HG02885 (cell line): ENCODE data around the gene NAP1L5.

ENCODE experiments used
- ATAC-seq: cut with Tn5 transposase; IDR thresholded peaks from one replicate; pipeline ENCODE4 v1.9.1; 2021; ENCODE audit warnings: mild to moderate bottlenecking; ENCODE audit not compliant: unreplicated experiment, poor library complexity

The NAP1L5 gene

GRCh38 chr4:88724406-88724805 is 26.8 kb upstream of the NAP1L5 start:
- ATAC-seq: no peak

DNA sequence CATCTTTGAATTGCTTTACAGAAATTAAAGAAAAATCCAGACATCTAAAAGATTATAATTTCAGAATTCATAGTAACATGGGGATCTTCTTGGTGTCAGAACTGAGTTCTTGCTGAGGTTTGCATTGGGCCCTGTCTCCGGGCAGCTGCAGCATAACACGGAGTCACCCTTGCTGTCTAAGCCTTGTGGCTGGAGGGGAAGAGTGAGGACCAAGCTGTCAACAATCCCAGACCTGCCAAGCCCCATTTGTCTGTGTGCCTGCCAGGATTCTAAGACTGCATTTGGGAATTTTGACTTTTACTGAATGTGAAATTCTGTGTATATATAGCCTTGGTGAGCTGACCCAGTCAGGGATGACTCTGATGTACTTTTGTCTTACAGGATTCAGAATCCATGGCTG is 25.2 kb upstream of the NAP1L5 start:
- ATAC-seq: no peak

GRCh38 chr4:88722276-88722780 is 24.7 kb upstream of the NAP1L5 start:
- no peak for ATAC-seq

DNA sequence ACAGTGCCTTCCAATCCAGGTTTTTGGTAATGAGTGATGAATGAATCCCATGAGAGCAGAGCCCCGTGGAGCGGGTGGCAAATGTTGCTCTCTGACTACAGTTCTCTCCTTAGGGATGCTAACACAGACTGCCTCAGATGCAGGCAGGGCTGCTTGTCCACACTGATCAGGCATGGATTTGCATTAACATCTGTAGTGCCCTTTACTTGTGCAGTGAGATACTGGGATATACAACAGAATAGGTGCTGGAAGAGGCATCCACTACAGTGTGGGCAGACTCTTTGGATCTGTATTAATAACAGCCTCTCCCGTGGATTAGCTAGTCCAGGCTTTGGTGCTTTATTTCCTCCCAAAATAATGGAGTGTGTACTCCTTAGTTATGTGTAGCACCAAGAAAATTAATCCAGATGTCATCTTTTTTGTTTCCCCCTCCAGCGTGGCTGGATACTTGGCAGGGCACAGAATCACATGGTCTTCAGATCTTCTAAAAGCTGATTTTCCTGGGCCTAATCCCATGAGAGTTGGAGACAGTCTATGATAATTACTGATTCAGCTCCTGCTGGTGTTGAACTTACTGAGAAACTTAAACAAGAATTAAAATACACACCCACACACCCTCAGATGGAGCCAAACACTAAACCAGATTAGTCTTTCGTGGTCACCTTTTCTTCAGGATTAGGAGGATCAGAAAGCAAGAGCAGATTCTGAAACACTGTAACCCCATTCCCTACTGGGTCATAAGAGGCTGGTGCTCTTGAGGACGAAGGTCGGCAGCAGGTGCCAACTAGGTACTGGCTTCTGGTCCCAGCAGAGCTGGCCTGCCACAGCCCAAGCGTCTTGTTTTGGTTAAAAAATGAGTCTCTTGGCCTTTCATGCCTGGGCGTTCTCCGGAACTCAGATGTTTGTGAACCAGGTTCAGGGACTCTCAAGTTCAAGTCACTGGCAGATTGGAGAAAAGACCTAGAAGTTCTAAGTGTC is 23.1 kb upstream of the NAP1L5 start:
- ATAC-seq: no peak

DNA sequence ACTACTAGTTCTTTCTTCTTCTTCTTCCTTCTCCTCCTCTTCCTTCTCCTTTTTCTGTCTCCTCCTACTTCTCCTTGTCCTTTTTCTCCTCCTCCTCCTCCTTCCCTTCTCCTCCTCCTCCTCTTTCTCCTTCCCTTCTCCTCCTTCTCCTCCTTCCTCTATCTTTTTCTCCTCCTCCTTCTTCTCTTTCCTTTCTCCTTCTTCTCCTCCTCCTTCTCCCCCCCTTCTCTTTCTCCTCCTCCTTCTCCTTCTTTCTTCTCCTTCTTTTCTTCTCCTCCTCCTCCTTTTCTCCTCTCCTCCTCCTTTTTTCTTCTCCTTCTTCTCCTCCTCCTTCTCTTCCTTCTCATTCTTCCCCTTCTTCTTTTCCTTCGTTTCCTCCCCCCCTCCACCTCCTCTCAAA is 21.8 kb upstream of the NAP1L5 start:
- no peak for ATAC-seq

DNA sequence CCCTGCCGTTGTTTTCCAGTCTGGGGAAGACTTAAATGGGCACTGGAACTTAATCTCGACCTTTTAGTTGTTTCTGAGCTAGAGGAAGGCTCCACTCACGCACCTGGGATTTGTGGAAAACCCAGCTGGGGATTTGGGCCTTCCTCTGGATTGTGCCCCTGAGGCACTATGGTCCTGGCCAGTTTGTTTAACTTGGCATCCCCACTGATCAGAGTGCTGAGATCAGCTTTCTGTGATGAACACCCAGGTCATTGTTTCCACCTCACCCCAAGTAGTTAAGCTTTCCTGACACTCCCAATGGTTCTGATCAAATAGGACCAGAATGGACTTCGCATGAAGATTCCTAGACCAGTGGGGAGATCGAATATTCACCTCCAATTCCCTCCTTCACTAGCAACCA is 20.5 kb upstream of the NAP1L5 start:
- ATAC-seq: no peak

DNA sequence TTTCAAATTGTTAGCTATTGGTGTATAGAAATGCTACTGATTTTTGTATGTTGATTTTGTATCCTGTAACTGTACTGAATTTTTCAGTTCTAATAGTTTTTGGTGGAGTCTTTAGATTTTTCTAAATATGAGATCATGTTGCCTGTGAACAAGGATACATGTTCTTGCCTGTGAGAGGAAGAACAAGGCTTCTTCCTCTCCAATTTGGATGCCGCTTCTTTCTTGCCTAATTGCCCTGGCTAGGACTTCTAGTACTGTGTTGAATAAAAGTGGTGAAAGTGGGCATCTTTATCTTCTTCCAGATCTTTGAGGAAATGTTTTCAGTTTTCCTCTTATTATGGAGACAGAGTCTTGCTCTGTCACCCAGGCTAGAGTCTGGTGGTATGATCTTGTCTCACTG is 16.2 kb upstream of the NAP1L5 start:
- no peak for ATAC-seq

DNA sequence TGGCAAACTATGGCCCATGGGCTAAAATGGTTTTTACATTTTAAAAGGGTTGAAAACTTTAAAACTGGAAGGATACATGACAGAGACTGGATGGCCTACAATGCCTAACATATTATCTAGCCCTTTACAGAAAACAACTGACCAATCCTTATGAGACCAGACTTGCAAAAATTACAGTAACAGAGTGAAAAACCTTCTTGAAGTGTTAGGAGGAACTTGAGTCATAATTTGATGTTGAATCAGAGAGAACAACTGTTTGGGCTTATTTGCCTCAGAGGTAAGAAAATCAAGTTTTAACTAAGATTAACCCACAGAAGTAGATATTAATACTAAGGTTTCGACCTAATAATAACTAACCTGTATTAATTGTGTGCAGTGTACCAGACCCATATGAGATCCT is 12.4 kb upstream of the NAP1L5 start:
- no peak for ATAC-seq

- no peak for ATAC-seq
Measured at GRCh38 chr4:88706574-88706973, 8.9 kb upstream of the NAP1L5 start.

DNA sequence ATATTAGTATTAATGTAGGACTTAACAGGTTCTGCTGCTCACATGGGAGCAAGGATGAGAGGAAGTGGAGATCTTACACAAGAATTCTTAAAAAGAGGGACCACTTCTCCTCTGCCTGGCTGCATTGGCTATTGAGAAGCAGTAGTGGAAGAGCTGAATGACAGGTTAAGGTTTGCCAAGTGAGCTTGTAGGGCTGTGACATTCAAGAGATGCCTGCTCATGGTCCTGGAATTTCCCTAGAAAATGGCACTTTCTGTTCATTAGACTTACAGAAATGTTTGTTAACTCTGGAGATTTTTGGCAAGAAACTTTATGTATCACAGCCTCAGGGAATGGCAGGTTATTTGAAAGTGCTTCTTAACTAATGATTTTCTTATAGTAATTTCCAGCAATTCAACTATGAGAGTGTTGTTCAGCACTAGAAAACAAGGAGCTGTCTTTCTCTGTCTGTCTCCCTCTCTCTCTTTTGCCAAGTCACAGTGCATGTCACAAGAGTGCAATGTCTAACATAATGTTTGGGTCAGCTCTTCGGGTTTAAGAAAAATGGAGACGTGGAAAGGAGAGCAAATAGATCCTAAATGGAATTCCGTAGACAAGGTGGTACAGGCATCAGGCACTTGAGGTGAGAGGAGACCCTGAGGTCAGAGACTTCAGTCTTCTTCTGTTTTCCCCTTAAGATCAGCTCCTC is 8.3 kb upstream of the NAP1L5 start:
- ATAC-seq: no peak

DNA sequence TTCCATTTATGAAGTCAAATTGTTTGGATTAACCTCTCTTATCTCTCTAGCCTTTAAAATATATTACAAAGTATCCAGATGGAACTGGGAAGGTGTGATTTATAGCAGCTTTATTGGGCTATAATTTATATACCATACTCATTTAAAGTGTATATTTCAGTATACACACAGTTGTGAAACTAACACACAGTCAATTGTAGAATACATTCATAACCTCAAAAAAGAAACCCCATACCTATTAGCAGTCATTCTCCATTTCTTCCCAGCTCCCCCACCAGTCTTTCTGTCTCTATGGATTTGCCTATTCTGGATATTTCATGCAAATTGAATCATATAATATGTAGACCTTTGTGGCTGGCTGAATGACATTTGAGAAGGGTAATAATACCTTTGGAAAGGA is 7.6 kb upstream of the NAP1L5 start:
- ATAC-seq: no peak

- ATAC-seq: no peak
Measured at GRCh38 chr4:88702782-88703181, 5.2 kb upstream of the NAP1L5 start.

GRCh38 chr4:88698519-88698918 is 890 bp upstream of the NAP1L5 start:
- no peak for ATAC-seq

GRCh38 chr4:88697141-88697540 is 488 bp downstream of the NAP1L5 start:
- ATAC-seq: peak; percentile 29

DNA sequence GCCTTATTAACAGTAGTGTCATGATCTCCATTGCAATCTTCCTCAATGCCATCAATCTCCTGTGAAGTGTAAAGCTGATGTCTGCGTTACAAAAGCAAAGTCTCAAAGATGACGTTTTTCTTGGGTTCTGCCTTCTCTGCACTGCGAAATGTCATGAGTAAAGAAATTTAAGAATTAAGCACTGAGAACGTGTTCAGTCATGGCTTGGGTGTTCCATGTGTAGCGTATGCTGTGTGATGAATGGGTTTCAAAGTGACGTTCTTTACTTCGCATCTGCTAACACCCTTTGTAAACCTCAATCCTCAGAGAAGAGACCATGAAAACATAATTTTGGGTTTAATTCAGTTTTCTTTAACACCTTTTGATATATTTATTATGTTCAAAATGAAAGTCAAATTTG is 999 bp downstream of the NAP1L5 start:
- no peak for ATAC-seq

DNA sequence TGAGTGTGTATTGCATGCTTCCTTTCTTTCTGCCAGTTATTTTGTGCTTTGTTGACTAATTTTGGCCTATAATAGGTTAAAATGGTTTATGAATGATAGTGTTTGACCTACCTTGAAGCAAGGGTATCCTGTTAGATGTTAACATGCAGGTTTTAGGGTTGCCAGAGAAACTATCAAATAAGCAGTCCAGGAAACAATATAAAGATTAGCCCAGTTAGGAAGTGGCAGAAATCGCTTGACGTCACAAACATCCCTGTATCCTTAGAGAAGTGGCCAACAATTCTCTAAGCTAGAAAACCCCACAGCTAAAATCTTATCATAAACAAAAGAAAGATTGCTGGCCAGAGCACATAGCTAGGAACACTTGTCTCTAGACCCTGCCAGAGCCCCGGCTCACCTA is 3.8 kb downstream of the NAP1L5 start:
- no peak for ATAC-seq

- ATAC-seq: no peak
Measured at GRCh38 chr4:88690355-88690754, 7.3 kb downstream of the NAP1L5 start.

DNA sequence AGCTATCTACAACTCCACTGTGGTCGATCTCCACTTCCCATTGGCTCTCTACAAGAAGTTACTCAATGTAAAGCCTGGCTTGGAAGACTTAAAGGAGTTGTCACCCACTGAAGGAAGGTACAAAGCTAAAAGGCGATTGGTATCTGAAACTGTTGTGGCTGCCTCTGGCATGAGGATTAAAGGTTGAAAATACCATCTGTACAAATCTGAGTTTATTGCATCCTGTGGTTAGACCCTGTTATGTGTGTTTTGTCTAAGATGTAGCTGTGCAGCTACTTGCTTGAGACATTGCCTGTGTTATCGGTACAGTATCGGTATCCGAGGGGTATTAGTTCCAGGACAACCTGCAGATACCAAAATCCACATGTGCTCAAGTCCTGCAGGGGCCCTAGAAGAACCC is 16.4 kb downstream of the NAP1L5 start:
- no peak for ATAC-seq

- ATAC-seq: no peak
Measured at GRCh38 chr4:88675543-88675942, 22.1 kb downstream of the NAP1L5 start.

DNA sequence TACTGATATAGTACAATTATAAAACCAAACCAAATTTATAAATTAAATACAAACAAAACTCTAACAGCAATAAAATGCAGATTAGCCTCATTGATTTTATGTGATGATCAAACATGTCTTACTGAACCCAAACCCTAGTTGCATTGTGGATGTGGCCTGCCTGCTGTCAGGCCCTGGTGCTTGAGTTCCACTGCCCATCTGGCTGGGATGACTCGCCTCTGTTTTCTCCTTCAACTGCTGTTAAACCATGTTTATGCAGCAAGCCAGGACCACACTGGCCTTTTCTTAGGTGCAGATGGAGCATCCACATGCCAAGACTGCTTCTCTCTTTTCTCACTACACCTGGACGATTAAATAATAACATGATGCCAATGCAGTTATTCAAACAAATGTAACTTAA is 22.6 kb downstream of the NAP1L5 start:
- no peak for ATAC-seq

DNA sequence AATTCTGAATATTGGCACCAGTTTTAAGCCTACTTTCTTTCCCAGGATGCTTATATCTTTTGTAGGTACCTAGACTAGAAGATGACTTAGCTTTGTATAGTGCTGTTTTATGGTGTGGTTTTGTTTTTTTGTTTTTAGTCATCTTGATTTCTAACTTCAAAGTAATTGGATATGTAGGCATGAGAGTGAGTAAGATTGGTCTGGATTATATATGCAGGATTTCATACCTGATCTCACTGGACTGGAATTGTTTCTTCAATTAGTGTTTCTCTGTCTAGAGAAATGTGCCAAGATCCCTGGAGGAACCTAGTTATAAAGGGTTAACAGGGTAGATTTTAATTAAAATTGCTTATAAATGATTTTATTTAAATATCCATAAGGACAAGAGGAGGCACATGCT is 23.1 kb downstream of the NAP1L5 start:
- ATAC-seq: no peak
